Suprapubic skin (tissue), 3 donors: ENCODE results near the gene TMEM179B.

ENCODE experiments used
- EP300 ChIP-seq: sonication (generic); formaldehyde crosslinking; IDR thresholded peaks from one replicate; pipeline ENCODE4 v1.6.1; 2017; ENCODE audit warnings: antibody characterized with exemption
- POLR2A ChIP-seq, 2 donors: fragments of 450-650 bp; IDR thresholded peaks; one replicate each; pipeline ENCODE4 v1.6.1; 2017; ENCODE audit warnings: antibody characterized with exemption in 2 of 2, mild to moderate bottlenecking in 2 of 2, moderate library complexity in 2 of 2
- TF ChIP-seq, protein P1 (sequence below), 2 donors: fragments of 200-600 bp in 1 of 2; fragments of 450-650 bp in 1 of 2; sonication (generic) in 1 of 2; IDR thresholded peaks; one replicate each; pipeline ENCODE4 v1.5.1; 2016 to 2019; ENCODE audit warnings: antibody characterized with exemption in 2 of 2, mild to moderate bottlenecking in 1 of 2, moderate library complexity in 1 of 2

GRCh38 chr11:62799486-62799885 is 12.3 kb downstream of the TMEM179B start:
- TF ChIP-seq, protein P1, sequence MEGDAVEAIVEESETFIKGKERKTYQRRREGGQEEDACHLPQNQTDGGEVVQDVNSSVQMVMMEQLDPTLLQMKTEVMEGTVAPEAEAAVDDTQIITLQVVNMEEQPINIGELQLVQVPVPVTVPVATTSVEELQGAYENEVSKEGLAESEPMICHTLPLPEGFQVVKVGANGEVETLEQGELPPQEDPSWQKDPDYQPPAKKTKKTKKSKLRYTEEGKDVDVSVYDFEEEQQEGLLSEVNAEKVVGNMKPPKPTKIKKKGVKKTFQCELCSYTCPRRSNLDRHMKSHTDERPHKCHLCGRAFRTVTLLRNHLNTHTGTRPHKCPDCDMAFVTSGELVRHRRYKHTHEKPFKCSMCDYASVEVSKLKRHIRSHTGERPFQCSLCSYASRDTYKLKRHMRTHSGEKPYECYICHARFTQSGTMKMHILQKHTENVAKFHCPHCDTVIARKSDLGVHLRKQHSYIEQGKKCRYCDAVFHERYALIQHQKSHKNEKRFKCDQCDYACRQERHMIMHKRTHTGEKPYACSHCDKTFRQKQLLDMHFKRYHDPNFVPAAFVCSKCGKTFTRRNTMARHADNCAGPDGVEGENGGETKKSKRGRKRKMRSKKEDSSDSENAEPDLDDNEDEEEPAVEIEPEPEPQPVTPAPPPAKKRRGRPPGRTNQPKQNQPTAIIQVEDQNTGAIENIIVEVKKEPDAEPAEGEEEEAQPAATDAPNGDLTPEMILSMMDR (IDR thresholded peaks at IDR 0.05) = no peak
- TF ChIP-seq EP300 (no peak), POLR2A (IDR thresholded peaks at IDR 0.05) (no peak)
